Activated CD4-positive, alpha-beta T cell treated with anti-CD3 and anti-CD28 coated beads for 36 hours (primary cell): ENCODE results near the gene SUSD2. TPM values are rescaled to one million over a fixed set of nuclear protein-coding genes. Genes with fewer than 3 reads are reported as not detected.

Experiments
- ATAC-seq: fragments of 200-7000 bp; cut with Tn5 transposase; one replicate; pipeline ENCODE4 v1.10.0; 2021; ENCODE audit warnings: mild to moderate bottlenecking, moderate library complexity
- CTCF ChIA-PET: fragments of 350-600 bp; sonication (Branson Sonifier 250); formaldehyde crosslinking; loops from one replicate; lab custom pipeline; 2021; ENCODE audit warnings: antibody characterized with exemption; lab: Charles Lee
- POLR2A ChIA-PET: fragments of 350-600 bp; sonication (Branson Sonifier 250); formaldehyde crosslinking; loops from one replicate; lab custom pipeline; 2021; ENCODE audit warnings: antibody characterized with exemption, inconsistent platforms; lab: Charles Lee
- DNase-seq: peaks from one replicate; pipeline ENCODE4 v3.0.0-alpha.2; 2020
- H3K27ac Mint-ChIP-seq: one replicate; pipeline ENCODE4 v1.8.0; 2021; ENCODE audit warnings: mixed read lengths
- H3K27me3 Mint-ChIP-seq: one replicate; pipeline ENCODE4 v1.8.0; 2021; ENCODE audit warnings: mixed read lengths
- H3K36me3 Mint-ChIP-seq: one replicate; pipeline ENCODE4 v1.8.0; 2021; ENCODE audit warnings: low read depth, mixed read lengths
- H3K4me1 Mint-ChIP-seq: one replicate; pipeline ENCODE4 v1.8.0; 2021; ENCODE audit warnings: mixed read lengths
- H3K4me3 Mint-ChIP-seq: one replicate; pipeline ENCODE4 v1.8.0; 2021; ENCODE audit warnings: mild to moderate bottlenecking, moderate library complexity, mixed read lengths
- H3K9me3 Mint-ChIP-seq: one replicate; pipeline ENCODE4 v1.8.0; 2021; ENCODE audit warnings: low read depth, mixed read lengths
- intact Hi-C, 2 experiments: fragments of 100-400 bp; cut with DNase I in 1 of 2; cut with micrococcal nuclease in 1 of 2; formaldehyde crosslinking; loops; one replicate each; pipeline versions ENCODE4 v1.14.2 to v1.15.1; 2022 to 2024; cut with DNase I, micrococcal nuclease
- total RNA-seq, 2 experiments: library from RNA; stranded (reverse); gene quantifications; one replicate each; pipeline ENCODE4 v1.2.3, GENCODE V29; 2021

SUSD2 gene
- total RNA-seq, 2 experiments from 2014 or later: 0.65 to 0.80 TPM

DNA sequence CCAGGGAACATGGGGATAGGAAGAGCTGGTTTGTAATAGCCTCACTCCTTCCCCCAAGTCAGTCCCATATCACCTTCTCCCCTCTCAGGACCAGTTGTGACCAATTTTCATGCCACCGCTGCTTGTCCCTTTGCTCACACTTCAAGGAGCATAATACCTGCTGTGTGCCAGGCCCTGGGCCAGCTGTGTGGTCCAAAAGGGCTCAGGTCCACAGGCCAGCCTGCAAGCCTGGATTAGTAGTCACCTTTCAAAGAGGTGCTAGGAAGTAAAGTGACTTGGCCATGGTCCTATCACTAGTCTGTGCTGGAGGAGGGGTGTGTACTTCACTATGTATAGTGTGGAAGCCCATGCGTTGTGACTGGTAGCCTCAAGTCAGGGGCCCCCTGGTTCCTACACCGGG, 38.5 kb upstream of the SUSD2 start:
- no peak for ATAC-seq
- no peak overlapping the region for H3K27ac Mint-ChIP-seq
- H3K9me3 Mint-ChIP-seq: no peaks in the 10 kb centered on the region

DNA sequence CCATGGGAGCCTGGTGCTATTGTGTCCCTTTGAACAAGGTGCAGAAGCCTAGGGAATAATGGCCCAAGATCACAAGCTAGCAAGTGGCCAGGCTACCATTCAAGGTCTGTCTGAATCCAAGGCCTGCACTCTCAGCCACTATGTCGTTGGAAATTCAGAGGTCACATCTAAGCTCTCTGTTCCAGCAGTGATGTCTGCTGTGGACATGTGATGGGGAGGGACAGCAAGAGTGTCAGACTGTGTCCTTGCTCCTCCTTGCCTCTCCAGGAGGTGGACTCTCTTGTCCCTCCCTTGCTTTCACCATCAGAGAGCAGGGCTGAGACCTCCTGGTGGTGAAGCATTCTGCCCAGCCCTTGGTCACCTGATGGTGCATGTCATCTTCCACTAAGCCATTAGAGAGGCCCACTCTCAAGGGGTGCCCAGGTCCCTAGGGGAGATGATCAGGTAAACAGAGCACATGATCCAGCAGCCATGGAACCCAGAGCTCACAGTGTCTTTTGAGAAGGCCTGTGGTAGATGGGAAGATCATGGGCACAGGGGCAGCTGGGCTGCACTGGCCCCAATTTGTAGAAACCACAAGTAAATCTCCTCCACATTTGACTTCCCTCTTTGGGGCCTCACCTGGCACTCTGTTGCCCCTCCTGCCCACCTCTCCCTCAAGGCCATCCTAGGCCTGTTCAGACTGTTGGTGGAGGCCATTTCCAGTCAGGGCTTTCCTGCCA, 37.1 kb upstream of the SUSD2 start:
- POLR2A ChIA-PET: no interaction called here

More for the DNA sequence above, 38.5 kb upstream of the SUSD2 start:
- Mint-ChIP-seq H3K4me3 (no peak overlapping the region), H3K4me1 (peaks cover 70% of the 10 kb centered on the region), H3K36me3 (peaks cover 22% of the 10 kb centered on the region), H3K27me3 (no peaks in the 10 kb centered on the region)
- CTCF ChIA-PET: interaction anchor here (1.5 to 4.0 kb wide), 2 partner anchors 11 to 15 kb away, joined by 4 to 10 read pairs; no protein-coding TSS in a partner anchor
- no peak for DNase-seq
- POLR2A ChIA-PET: no interaction called here
- intact Hi-C loops: loop anchor here in 1 of 2 experiments (10.0 kb wide), 1 partner anchor 62 kb away; no protein-coding TSS in a partner anchor

DNA sequence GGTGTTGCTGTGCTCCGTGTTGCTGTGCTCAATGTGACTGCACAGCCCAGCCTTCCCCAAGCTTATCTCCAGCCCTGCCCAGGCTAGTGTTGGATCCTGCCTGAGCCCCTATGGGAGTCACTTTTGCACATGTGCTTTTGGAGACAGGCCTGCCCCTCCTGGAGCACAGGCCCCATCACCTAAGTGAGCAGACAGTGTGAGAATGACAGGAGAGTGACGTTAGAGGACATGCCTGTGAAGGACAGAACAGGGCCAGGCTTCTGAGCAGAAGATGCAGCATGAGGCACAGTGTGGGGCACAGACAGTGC, 36.6 kb upstream of the SUSD2 start:
- no peak overlapping the region for H3K4me3 Mint-ChIP-seq
- H3K9me3 Mint-ChIP-seq: no peaks in the 10 kb centered on the region
- ChIA-PET POLR2A (no interaction called here), CTCF (no interaction called here)
- H3K36me3 Mint-ChIP-seq: peaks cover 10% of the 10 kb centered on the region
- intact Hi-C loops: loop anchor here in 1 of 2 experiments (10.0 kb wide), 1 partner anchor 60 kb away; no protein-coding TSS in a partner anchor
- no peak for ATAC-seq
- peaks cover 69% of the 10 kb centered on the region for H3K4me1 Mint-ChIP-seq
- DNase-seq: no peak
- H3K27ac Mint-ChIP-seq: no peak overlapping the region
- H3K27me3 Mint-ChIP-seq: no peaks in the 10 kb centered on the region

More for the DNA sequence above, 37.1 kb upstream of the SUSD2 start:
- no peak overlapping the region for H3K27ac Mint-ChIP-seq
- CTCF ChIA-PET: interaction anchor here (1.5 to 4.0 kb wide), 2 partner anchors 10 to 13 kb away, joined by 4 to 10 read pairs; no protein-coding TSS in a partner anchor
- intact Hi-C loops: loop anchor here in 1 of 2 experiments (10.0 kb wide), 1 partner anchor 61 kb away; no protein-coding TSS in a partner anchor
- H3K4me3 Mint-ChIP-seq: no peak overlapping the region
- DNase-seq (no peak), ATAC-seq (no peak)
- no peaks in the 10 kb centered on the region for H3K27me3 Mint-ChIP-seq
- peaks cover 70% of the 10 kb centered on the region for H3K4me1 Mint-ChIP-seq
- no peaks in the 10 kb centered on the region for H3K9me3 Mint-ChIP-seq
- H3K36me3 Mint-ChIP-seq: peaks cover 10% of the 10 kb centered on the region

GRCh38 chr22:24145446-24146193, 35.7 kb upstream of the SUSD2 start:
- CTCF ChIA-PET: interaction anchor here (0.8 to 1.2 kb wide), 4 partner anchors 9 to 115 kb away, joined by 3 to 6 read pairs (median 4); no protein-coding TSS in a partner anchor
- H3K27me3 Mint-ChIP-seq: no peaks in the 10 kb centered on the region
- ATAC-seq (no peak), DNase-seq (no peak)
- peaks cover 7% of the 10 kb centered on the region for H3K36me3 Mint-ChIP-seq
- POLR2A ChIA-PET: no interaction called here
- peak overlapping the region; percentile 77 for H3K27ac Mint-ChIP-seq
- H3K4me1 Mint-ChIP-seq: peaks cover 62% of the 10 kb centered on the region
- intact Hi-C loops: loop anchor here in 1 of 2 experiments (10.0 kb wide), 1 partner anchor 59 kb away; no protein-coding TSS in a partner anchor
- no peak overlapping the region for H3K4me3 Mint-ChIP-seq
- no peaks in the 10 kb centered on the region for H3K9me3 Mint-ChIP-seq

- H3K27me3 Mint-ChIP-seq: no peaks in the 10 kb centered on the region
- CTCF ChIA-PET: interaction anchor here (0.8 to 1.2 kb wide), 4 partner anchors 8 to 115 kb away, joined by 3 to 6 read pairs (median 4); no protein-coding TSS in a partner anchor
- H3K4me1 Mint-ChIP-seq: peaks cover 56% of the 10 kb centered on the region
- peaks cover 7% of the 10 kb centered on the region for H3K36me3 Mint-ChIP-seq
- peak; percentile 32 for DNase-seq
- ATAC-seq: peak; percentile 54
- intact Hi-C loops: loop anchor here in 1 of 2 experiments (10.0 kb wide), 1 partner anchor 59 kb away; no protein-coding TSS in a partner anchor
- POLR2A ChIA-PET: interaction anchor here (0.5 kb wide), 1 partner anchor 119 kb away, joined by 6 read pairs; no protein-coding TSS in a partner anchor
- no peak overlapping the region for H3K4me3 Mint-ChIP-seq
- no peaks in the 10 kb centered on the region for H3K9me3 Mint-ChIP-seq
- H3K27ac Mint-ChIP-seq: peak overlapping the region; percentile 77
These were observed 35.1 kb upstream of the SUSD2 start for GRCh38 chr22:24146194-24146616.

DNA sequence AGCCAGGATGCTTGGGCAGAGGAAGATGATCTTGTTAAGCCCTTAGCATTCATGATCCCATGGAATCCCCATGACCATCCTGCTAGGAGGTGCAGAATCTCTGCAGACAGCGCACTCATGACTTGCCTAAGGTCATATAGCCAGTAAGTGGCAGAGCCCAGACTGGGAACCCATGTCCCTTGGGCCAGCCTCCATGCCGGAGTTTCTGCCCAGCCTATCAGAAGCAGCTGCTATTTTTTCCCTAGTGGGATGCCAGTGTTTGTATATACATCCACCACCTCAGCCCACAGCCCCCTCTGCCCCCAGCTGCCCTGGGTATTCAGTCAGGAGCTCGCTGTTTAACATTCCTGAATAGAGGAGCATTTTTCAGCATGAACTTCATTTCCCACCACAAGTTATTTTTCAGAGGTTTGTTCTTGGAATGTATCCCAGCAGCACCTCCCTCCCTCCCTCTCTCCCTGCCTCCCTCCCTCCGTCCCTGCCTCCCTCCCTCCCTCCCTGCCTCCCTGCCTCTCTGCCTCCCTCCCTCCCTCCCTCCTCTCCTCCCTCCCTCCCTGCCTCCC, 34.4 kb upstream of the SUSD2 start:
- H3K4me3 Mint-ChIP-seq: no peak overlapping the region
- H3K36me3 Mint-ChIP-seq: peaks cover 7% of the 10 kb centered on the region
- no peak for DNase-seq
- H3K9me3 Mint-ChIP-seq: no peaks in the 10 kb centered on the region
- intact Hi-C loops: loop anchor here in 1 of 2 experiments (10.0 kb wide), 1 partner anchor 58 kb away; no protein-coding TSS in a partner anchor
- ChIA-PET CTCF (interaction anchor here (1.0 to 1.2 kb wide), 2 partner anchors 11 kb away, joined by 4 to 6 read pairs; no protein-coding TSS in a partner anchor), POLR2A (interaction anchor here (0.5 kb wide), 1 partner anchor 118 kb away, joined by 6 read pairs; no protein-coding TSS in a partner anchor)
- peaks cover 54% of the 10 kb centered on the region for H3K4me1 Mint-ChIP-seq
- H3K27me3 Mint-ChIP-seq: no peaks in the 10 kb centered on the region
- no peak for ATAC-seq
- H3K27ac Mint-ChIP-seq: no peak overlapping the region

- ATAC-seq: no peak
- Mint-ChIP-seq H3K9me3 (no peaks in the 10 kb centered on the region), H3K4me1 (peaks cover 54% of the 10 kb centered on the region), H3K27me3 (no peaks in the 10 kb centered on the region), H3K36me3 (peaks cover 10% of the 10 kb centered on the region), H3K27ac (peak overlapping the region; percentile 55), H3K4me3 (no peak overlapping the region)
- ChIA-PET CTCF (interaction anchor here (1.0 kb wide), 1 partner anchor 10 kb away, joined by 4 read pairs; no protein-coding TSS in a partner anchor), POLR2A (interaction anchor here (0.7 kb wide), 1 partner anchor 8 kb away, joined by 3 read pairs; no protein-coding TSS in a partner anchor)
- DNase-seq: no peak
- intact Hi-C loops: loop anchor here in 1 of 2 experiments (10.0 kb wide), 1 partner anchor 57 kb away; no protein-coding TSS in a partner anchor
These were observed 33.6 kb upstream of the SUSD2 start for GRCh38 chr22:24147666-24148065.

DNA sequence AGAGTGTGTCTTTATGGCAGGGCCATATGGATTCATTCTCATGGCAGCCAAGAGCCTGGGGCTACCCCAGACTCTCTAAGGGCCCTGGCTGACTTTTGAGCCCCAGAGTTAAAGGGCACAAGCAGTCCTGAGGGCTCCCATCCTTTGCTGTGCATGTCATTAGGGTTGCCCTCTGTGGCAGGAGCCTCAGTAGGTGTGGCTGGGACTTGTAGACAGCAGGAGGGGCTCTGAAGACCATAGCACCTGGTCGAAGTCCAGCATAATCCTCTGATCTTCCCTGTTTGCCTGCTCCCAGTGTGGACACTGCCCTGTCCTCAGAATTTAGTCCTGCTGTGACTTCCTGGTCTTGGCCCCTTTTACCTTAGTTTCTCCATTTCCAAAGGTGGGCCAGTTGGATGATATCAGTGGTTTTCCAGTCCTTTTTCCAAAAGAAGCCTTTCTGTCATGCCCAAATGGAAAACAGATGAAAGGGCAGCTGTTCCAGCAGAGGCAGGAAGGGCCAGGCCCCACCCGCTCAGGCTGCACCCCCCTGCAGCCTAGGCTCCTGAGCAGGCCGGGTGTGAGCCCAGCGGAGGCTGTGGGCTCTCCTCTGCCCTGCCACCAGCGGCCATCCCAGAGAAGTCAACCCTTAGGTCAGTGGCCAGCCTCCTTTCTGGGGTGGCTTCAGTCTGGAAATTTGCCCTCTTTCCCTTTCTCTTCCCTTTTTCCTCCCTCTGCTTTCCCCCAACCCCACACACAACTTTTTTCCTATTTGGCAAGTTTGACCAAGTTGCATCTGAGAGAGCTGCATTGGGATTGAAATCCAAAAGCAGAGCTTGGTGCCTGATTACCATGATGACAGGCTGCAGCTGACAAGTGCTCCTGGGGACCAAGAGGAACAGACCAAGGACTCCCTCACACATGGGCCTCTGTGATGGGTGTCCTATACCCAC, 32.8 kb upstream of the SUSD2 start:
- Mint-ChIP-seq H3K4me3 (no peak overlapping the region), H3K36me3 (peaks cover 10% of the 10 kb centered on the region), H3K27ac (no peak overlapping the region), H3K27me3 (no peaks in the 10 kb centered on the region), H3K4me1 (peaks cover 56% of the 10 kb centered on the region), H3K9me3 (no peaks in the 10 kb centered on the region)
- POLR2A ChIA-PET: no interaction called here
- ATAC-seq (no peak), DNase-seq (no peak)
- CTCF ChIA-PET: interaction anchor here (1.0 kb wide), 1 partner anchor 9 kb away, joined by 4 read pairs; no protein-coding TSS in a partner anchor
- intact Hi-C loops: loop anchor here in 1 of 2 experiments (10.0 kb wide), 1 partner anchor 56 kb away; no protein-coding TSS in a partner anchor

DNA sequence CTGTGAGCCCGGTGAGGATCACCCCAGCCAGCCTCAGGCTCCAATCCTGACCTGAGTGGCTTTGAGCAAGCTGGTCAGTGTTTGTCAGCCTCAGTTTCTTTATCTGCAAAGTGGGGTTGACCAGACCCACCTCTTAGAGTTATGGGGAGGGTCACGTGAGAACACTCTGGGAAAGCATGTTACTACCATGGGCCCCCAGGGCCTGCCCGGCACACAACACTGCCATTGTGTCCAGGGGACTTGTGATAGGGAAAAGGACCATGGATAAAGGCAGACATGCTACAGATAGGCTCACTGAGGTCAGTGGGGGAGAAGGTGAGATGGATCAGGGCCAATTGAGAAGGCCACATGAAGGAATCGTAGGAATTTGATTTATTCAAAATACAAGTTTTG, 32.1 kb upstream of the SUSD2 start:
- no peak for DNase-seq
- ATAC-seq: no peak
- CTCF ChIA-PET: interaction anchor here (0.6 kb wide), 1 partner anchor 25 kb away, joined by 3 read pairs; no protein-coding TSS in a partner anchor
- Mint-ChIP-seq H3K27ac (no peak overlapping the region), H3K27me3 (no peaks in the 10 kb centered on the region), H3K36me3 (peaks cover 7% of the 10 kb centered on the region), H3K4me1 (peaks cover 57% of the 10 kb centered on the region), H3K4me3 (no peak overlapping the region), H3K9me3 (no peaks in the 10 kb centered on the region)
- intact Hi-C loops: loop anchor here in 1 of 2 experiments (10.0 kb wide), 1 partner anchor 56 kb away; no protein-coding TSS in a partner anchor
- POLR2A ChIA-PET: no interaction called here

GRCh38 chr22:24153353-24153752, 27.9 kb upstream of the SUSD2 start:
- peaks cover 3% of the 10 kb centered on the region for H3K36me3 Mint-ChIP-seq
- intact Hi-C loops: no loop called here
- no peaks in the 10 kb centered on the region for H3K27me3 Mint-ChIP-seq
- H3K4me3 Mint-ChIP-seq: no peak overlapping the region
- no peaks in the 10 kb centered on the region for H3K9me3 Mint-ChIP-seq
- ChIA-PET POLR2A (interaction anchor here (1.1 kb wide), 1 partner anchor 18 kb away, joined by 3 read pairs; no protein-coding TSS in a partner anchor), CTCF (interaction anchor here (0.6 to 2.8 kb wide), 7 partner anchors 11 to 312 kb away, joined by 3 to 10 read pairs (median 3); no protein-coding TSS in a partner anchor)
- DNase-seq (peak; percentile 56), ATAC-seq (peak; percentile 13)
- H3K27ac Mint-ChIP-seq: peak overlapping the region; percentile 65
- H3K4me1 Mint-ChIP-seq: peaks cover 59% of the 10 kb centered on the region
